NCI-H524 (cell line): ENCODE results near the gene ESYT3.
A peak's percentile ranks its signal among the peaks of the same experiment; 100 is the strongest.
"Not testable (repeated sequence)": the region's sequence is repeated elsewhere in the genome, so short reads cannot be mapped to it uniquely, and the experiment has no call there.

Experiments used
- DNase-seq, 2 experiments: peaks; one replicate each; lab custom pipeline; 2025; lab: John Stamatoyannopoulos, UW

ESYT3 gene

GRCh38 chr3:138408751-138409570 lies 25.5 kb upstream of the ESYT3 start:
- DNase-seq: no peak

GRCh38 chr3:138412821-138413551 lies 21.4 kb upstream of the ESYT3 start:
- no peak for DNase-seq

- DNase-seq: not testable (repeated sequence)
Measured at GRCh38 chr3:138416236-138416635, 18.2 kb upstream of the ESYT3 start.

- DNase-seq: peak; percentile 86 to 93
Measured at GRCh38 chr3:138417559-138417982, 16.8 kb upstream of the ESYT3 start.

GRCh38 chr3:138418601-138419206 lies 15.7 kb upstream of the ESYT3 start:
- peak; percentile 55 to 92 for DNase-seq

- DNase-seq: no peak
Measured at GRCh38 chr3:138423316-138423715, 11.1 kb upstream of the ESYT3 start.

GRCh38 chr3:138424323-138424722 lies 10.1 kb upstream of the ESYT3 start:
- no peak for DNase-seq

- DNase-seq: peak in 1 of 2 experiments; percentile 55
Measured at GRCh38 chr3:138426211-138426610, 8.2 kb upstream of the ESYT3 start.

GRCh38 chr3:138426754-138427153 lies 7.7 kb upstream of the ESYT3 start:
- not testable (repeated sequence) for DNase-seq

GRCh38 chr3:138429665-138430064 lies 4.8 kb upstream of the ESYT3 start:
- no peak for DNase-seq

- DNase-seq: no peak
Measured at GRCh38 chr3:138432576-138433240, 1.7 kb upstream of the ESYT3 start.

- no peak for DNase-seq
Measured at GRCh38 chr3:138433892-138434275, 532 bp upstream of the ESYT3 start.

GRCh38 chr3:138434875-138435772 lies 708 bp downstream of the ESYT3 start:
- DNase-seq: peak in 1 of 2 experiments; percentile 41

GRCh38 chr3:138435840-138436239 lies 1.4 kb downstream of the ESYT3 start:
- DNase-seq: no peak

GRCh38 chr3:138437281-138437680 lies 2.9 kb downstream of the ESYT3 start:
- DNase-seq: no peak

GRCh38 chr3:138438896-138439295 lies 4.5 kb downstream of the ESYT3 start:
- DNase-seq: no peak

GRCh38 chr3:138439646-138440045 lies 5.2 kb downstream of the ESYT3 start:
- no peak for DNase-seq

GRCh38 chr3:138440121-138440521 lies 5.7 kb downstream of the ESYT3 start:
- DNase-seq: no peak

GRCh38 chr3:138440596-138440995 lies 6.2 kb downstream of the ESYT3 start:
- no peak for DNase-seq

- DNase-seq: no peak
Measured at GRCh38 chr3:138441256-138441655, 6.8 kb downstream of the ESYT3 start.

GRCh38 chr3:138441742-138442141 lies 7.3 kb downstream of the ESYT3 start:
- no peak for DNase-seq
